Neural progenitor cell (in vitro differentiated cells): ENCODE results near the gene HSPA4L.

ENCODE experiments used
- CTCF ChIP-seq: fragments of 200-600 bp; sonication (generic); IDR thresholded peaks from 2 replicates; pipeline ENCODE4 v1.5.1; 2017; ENCODE audit warnings: antibody characterized with exemption, mild to moderate bottlenecking
- EZH2 ChIP-seq: fragments of 200-600 bp; sonication (generic); IDR thresholded peaks from 2 replicates; pipeline ENCODE4 v1.6.1; 2017; ENCODE audit warnings: antibody characterized with exemption, mild to moderate bottlenecking, moderate library complexity
- EZH2phosphoT487 ChIP-seq: fragments of 200-600 bp; sonication (generic); IDR thresholded peaks from 2 replicates; pipeline ENCODE4 v1.6.1; 2017; ENCODE audit warnings: antibody characterized with exemption

GRCh38 chr4:127747883-127748282 lies 34.2 kb upstream of the HSPA4L start:
- TF ChIP-seq CTCF (no peak), EZH2phosphoT487 (no peak), EZH2 (no peak)
